A673 (cell line): ENCODE data around the gene NUP88. TPM values are rescaled to one million over a fixed set of nuclear protein-coding genes. Genes with fewer than 3 reads are reported as not detected.
A peak's percentile ranks its signal among the peaks of the same experiment; 100 is the strongest.

Experiments used
- BruUV-seq: library from RNA; stranded (reverse); fragments of 400-500 nt; replicated peaks from 2 replicates; lab custom pipeline; 2021; lab: Mats Ljungman, UMichigan
- CTCF ChIA-PET: fragments of 300-600 bp; sonication (Branson Sonifier 250); formaldehyde crosslinking; loops from one replicate; lab custom pipeline; 2022; ENCODE audit warnings: antibody characterized with exemption; lab: Charles Lee
- POLR2A ChIA-PET: fragments of 300-600 bp; sonication (Branson Sonifier 250); formaldehyde crosslinking; loops from one replicate; lab custom pipeline; 2022; ENCODE audit warnings: antibody characterized with exemption; ENCODE audit not compliant: low non-redundant PET; lab: Charles Lee
- DNase-seq: peaks from one replicate; pipeline ENCODE4 v3.0.0-alpha.2; 2015; ENCODE audit warnings: low spot score
- H3K27ac ChIP-seq: fragments of 200-600 bp; sonication (generic); 2 replicates; pipeline ENCODE4 v1.5.1; 2016; ENCODE audit warnings: mixed run types, low read depth, mild to moderate bottlenecking, mixed read lengths, antibody characterized with exemption, low read length; ENCODE audit not compliant: poor library complexity, severe bottlenecking
- H3K27me3 ChIP-seq: fragments of 200-600 bp; sonication (generic); replicated peaks from 2 replicates; pipeline ENCODE4 v1.6.1; 2017; ENCODE audit warnings: mixed run types, low read depth, mild to moderate bottlenecking, mixed read lengths, antibody characterized with exemption, low read length; ENCODE audit not compliant: insufficient read depth, poor library complexity
- H3K36me3 ChIP-seq: fragments of 200-600 bp; sonication (generic); 2 replicates; pipeline ENCODE4 v1.6.1; 2016; ENCODE audit warnings: mixed run types, mild to moderate bottlenecking, mixed read lengths, antibody characterized with exemption, low read length; ENCODE audit not compliant: insufficient read depth, poor library complexity, severe bottlenecking
- H3K4me1 ChIP-seq: fragments of 200-600 bp; sonication (generic); 2 replicates; pipeline ENCODE4 v1.6.1; 2017; ENCODE audit warnings: mixed run types, mild to moderate bottlenecking, mixed read lengths, antibody characterized with exemption, low read length; ENCODE audit not compliant: insufficient read depth, poor library complexity, severe bottlenecking
- H3K4me3 ChIP-seq: fragments of 200-600 bp; sonication (generic); 2 replicates; pipeline ENCODE4 v1.5.1; 2016; ENCODE audit warnings: low read depth, mixed run types, mild to moderate bottlenecking, mixed read lengths, low read length; ENCODE audit not compliant: poor library complexity, severe bottlenecking
- H3K9me3 ChIP-seq: fragments of 200-600 bp; sonication (generic); 2 replicates; pipeline ENCODE4 v1.6.1; 2016; ENCODE audit warnings: mixed run types, low read depth, mild to moderate bottlenecking, mixed read lengths, antibody characterized with exemption, low read length; ENCODE audit not compliant: poor library complexity, severe bottlenecking
- CTCF ChIP-seq: fragments of 300-800, 200-600 bp; sonication (generic); conservative IDR thresholded peaks from 2 replicates; pipeline ENCODE4 v1.5.1; 2017; ENCODE audit warnings: low read depth, mild to moderate bottlenecking, antibody characterized with exemption, low read length, moderate library complexity, mixed read lengths
- EZH2 ChIP-seq: fragments of 200-600 bp; sonication (generic); IDR thresholded peaks from 2 replicates; pipeline ENCODE4 v1.6.1; 2017; ENCODE audit warnings: borderline replicate concordance, low read depth, mild to moderate bottlenecking, mixed read lengths, antibody characterized with exemption, low read length; ENCODE audit not compliant: poor library complexity, severe bottlenecking
- intact Hi-C: fragments of 100-400 bp; cut with micrococcal nuclease; formaldehyde crosslinking; loops from one replicate; pipeline ENCODE4 v1.10.0; 2022; ENCODE audit not compliant: unreplicated experiment
- total RNA-seq: library from RNA; stranded (reverse); gene quantifications from 2 replicates; pipeline ENCODE4 v1.2.3, GENCODE V29; 2021

NUP88 gene
- total RNA-seq, 1 experiment from 2014 or later, result 132 TPM

DNA sequence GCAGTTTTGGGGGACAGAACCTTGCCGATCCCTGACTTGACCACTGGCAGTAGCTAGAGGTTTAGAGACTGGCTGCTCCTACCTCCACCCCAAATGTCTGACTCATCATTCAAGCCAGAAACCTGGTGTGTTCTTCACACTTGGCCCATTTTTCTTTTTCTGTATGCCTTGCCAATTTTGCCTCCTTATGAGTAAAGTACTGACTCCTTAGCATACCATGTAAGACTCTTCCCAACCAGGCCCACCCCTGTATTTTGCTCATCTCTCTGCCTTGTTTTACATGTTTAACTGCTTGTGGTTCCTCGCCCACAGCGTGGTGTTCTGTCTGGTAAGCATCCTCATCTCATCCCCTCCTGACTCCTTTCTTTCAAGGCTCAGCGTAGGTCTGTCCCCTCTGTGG is 37.9 kb downstream of the NUP88 start:
- Histone ChIP-seq H3K27me3 (no peaks in the 10 kb centered on the region), H3K36me3 (peaks cover 75% of the 10 kb centered on the region), H3K9me3 (no peaks in the 10 kb centered on the region), H3K27ac (no peak overlapping the region), H3K4me1 (peaks cover 11% of the 10 kb centered on the region), H3K4me3 (no peak overlapping the region)
- no peak for DNase-seq
- intact Hi-C loops, result no loop called here
- ChIA-PET CTCF (no interaction called here), POLR2A (no interaction called here)
- no TSS peak for BruUV-seq
- no peak for TF ChIP-seq EZH2
- no peak for TF ChIP-seq CTCF

- peak; percentile 6 for DNase-seq
- TF ChIP-seq EZH2 (no peak), CTCF (no peak)
- ChIA-PET POLR2A (interaction anchor here (0.7 kb wide), 1 partner anchor 440 kb away, joined by 7 read pairs; no protein-coding TSS in a partner anchor), CTCF (no interaction called here)
- Histone ChIP-seq H3K9me3 (no peaks in the 10 kb centered on the region), H3K27ac (peak overlapping the region; percentile 66), H3K4me1 (peaks cover 11% of the 10 kb centered on the region), H3K27me3 (no peaks in the 10 kb centered on the region), H3K36me3 (peaks cover 75% of the 10 kb centered on the region), H3K4me3 (no peak overlapping the region)
- no TSS peak for BruUV-seq
- intact Hi-C loops, result no loop called here
Observed at GRCh38 chr17:5380491-5381135, 38.8 kb downstream of the NUP88 start.

GRCh38 chr17:5379351-5380107 is 39.9 kb downstream of the NUP88 start:
- ChIA-PET CTCF (no interaction called here), POLR2A (interaction anchor here (0.7 kb wide), 1 partner anchor 439 kb away, joined by 7 read pairs; no protein-coding TSS in a partner anchor)
- H3K27me3 ChIP-seq, result no peaks in the 10 kb centered on the region
- BruUV-seq, result no TSS peak
- intact Hi-C loops, result no loop called here
- H3K36me3 ChIP-seq, result peaks cover 73% of the 10 kb centered on the region
- H3K9me3 ChIP-seq, result no peaks in the 10 kb centered on the region
- TF ChIP-seq CTCF (no peak), EZH2 (no peak)
- peaks cover 11% of the 10 kb centered on the region for H3K4me1 ChIP-seq
- DNase-seq, result no peak
- no peak overlapping the region for H3K4me3 ChIP-seq
- H3K27ac ChIP-seq, result peak overlapping the region; percentile 66
